ENCODE data around the gene NOTUM. TPM values are rescaled to one million over a fixed set of nuclear protein-coding genes. Genes with fewer than 3 reads are reported as not detected.

The NOTUM gene
- total RNA-seq, 1 experiment from 2014 or later: not detected

DNA sequence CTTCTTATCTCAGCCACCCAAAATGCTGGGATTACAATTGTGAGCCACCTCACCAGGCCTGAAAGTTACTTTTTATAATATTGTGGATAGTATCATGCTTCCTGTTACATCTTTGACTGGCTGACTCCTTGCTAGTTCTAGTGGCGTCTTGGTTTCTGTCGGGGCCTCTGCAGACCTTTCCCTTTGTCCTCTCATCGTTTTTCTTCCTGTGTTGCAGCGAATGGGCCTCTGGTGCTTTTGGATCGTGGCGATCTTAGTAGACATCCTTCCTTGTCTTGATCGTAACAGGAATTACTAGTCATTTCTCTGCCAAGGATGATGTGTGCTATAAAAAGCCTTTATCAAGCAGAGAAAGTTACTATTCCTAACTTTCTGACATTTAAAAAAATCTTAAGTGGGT lies 37.2 kb upstream of the NOTUM start:
- Histone ChIP-seq H4K20me1 (ENCODE audit: low read length) (no peaks in the 10 kb centered on the region), H3K4me1 (ENCODE audit: insufficient read depth, low read length) (peaks cover 7% of the 10 kb centered on the region), H3K9ac (ENCODE audit: low read length) (no peak overlapping the region), H3K9me2 (replicated peaks; ENCODE audit: low read length) (no peaks in the 10 kb centered on the region), H3K27ac (ENCODE audit: low read length) (no peak overlapping the region), H3K9me3 (ENCODE audit: low read length) (no peaks in the 10 kb centered on the region), H2AFZ (ENCODE audit: low read length) (no peak overlapping the region), H3K4me3 (ENCODE audit: low read length) (no peak overlapping the region), H3F3A (ENCODE audit: low read length, unreplicated experiment) (no peaks in the 10 kb centered on the region), H3K27me3 (ENCODE audit: low read length) (no peaks in the 10 kb centered on the region), H3K4me2 (ENCODE audit: low read length) (no peak overlapping the region), H3K36me3 (ENCODE audit: low read depth, low read length) (no peaks in the 10 kb centered on the region), H3K79me2 (ENCODE audit: low read length) (no peaks in the 10 kb centered on the region)
- ChIA-PET POLR2A (ENCODE audit: unreplicated experiment) (no interaction called here), CTCF (no interaction called here)
- no peak for DNase-seq
- ATAC-seq: no peak
- BruUV-seq (replicated peaks): no TSS peak
- no peak for TF ChIP-seq EZH2 (IDR thresholded peaks at IDR 0.05; ENCODE audit: low read length, unreplicated experiment)
- TF ChIP-seq, protein P1, sequence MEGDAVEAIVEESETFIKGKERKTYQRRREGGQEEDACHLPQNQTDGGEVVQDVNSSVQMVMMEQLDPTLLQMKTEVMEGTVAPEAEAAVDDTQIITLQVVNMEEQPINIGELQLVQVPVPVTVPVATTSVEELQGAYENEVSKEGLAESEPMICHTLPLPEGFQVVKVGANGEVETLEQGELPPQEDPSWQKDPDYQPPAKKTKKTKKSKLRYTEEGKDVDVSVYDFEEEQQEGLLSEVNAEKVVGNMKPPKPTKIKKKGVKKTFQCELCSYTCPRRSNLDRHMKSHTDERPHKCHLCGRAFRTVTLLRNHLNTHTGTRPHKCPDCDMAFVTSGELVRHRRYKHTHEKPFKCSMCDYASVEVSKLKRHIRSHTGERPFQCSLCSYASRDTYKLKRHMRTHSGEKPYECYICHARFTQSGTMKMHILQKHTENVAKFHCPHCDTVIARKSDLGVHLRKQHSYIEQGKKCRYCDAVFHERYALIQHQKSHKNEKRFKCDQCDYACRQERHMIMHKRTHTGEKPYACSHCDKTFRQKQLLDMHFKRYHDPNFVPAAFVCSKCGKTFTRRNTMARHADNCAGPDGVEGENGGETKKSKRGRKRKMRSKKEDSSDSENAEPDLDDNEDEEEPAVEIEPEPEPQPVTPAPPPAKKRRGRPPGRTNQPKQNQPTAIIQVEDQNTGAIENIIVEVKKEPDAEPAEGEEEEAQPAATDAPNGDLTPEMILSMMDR (conservative IDR thresholded peaks at IDR 0.05; ENCODE audit: low read depth, low read length): no peak
- TF ChIP-seq EZH2phosphoT487 (IDR thresholded peaks at IDR 0.05; ENCODE audit: borderline replicate concordance, low read length): no peak
- intact Hi-C loops (cut with micrococcal nuclease): no loop called here

DNA sequence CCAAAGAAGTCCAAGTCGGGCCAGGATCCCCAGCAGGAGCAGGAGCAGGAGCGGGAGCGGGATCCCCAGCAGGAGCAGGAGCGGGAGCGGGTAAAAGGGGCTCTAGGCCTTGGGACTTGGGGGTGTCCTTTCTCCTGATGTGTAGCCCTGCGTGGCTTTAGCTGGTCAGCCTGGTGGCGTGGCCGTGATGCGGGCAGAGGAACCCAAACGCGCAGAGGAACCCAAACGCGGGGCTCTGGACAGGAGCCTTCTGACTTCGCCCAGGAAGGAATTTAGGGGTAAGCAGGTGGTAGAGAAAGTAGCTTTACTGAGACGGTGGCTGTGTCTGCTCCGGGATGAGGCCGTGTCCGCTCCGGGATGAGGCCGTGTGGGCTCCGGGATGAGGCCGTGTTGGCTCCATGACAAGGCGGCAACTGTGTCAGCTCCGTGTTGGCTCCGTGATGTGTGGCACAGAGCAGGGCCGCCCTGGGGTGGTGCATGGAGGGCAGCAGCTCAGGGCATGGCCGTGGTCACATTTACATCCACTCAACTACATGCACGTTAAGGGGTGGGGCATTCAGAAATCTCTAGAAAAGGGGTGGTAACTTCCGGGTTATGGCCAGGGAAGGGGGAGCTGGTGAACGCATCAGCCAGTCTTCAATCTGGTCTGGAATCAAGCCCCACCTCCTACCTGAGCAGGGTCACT lies 35.9 kb upstream of the NOTUM start:
- H2AFZ ChIP-seq (ENCODE audit: low read length): no peak overlapping the region
- H3F3A ChIP-seq (ENCODE audit: low read length, unreplicated experiment): no peaks in the 10 kb centered on the region
- H3K4me2 ChIP-seq (ENCODE audit: low read length): no peak overlapping the region
- ChIA-PET POLR2A (ENCODE audit: unreplicated experiment) (no interaction called here), CTCF (no interaction called here)
- no peaks in the 10 kb centered on the region for H3K79me2 ChIP-seq (ENCODE audit: low read length)
- no peaks in the 10 kb centered on the region for H3K36me3 ChIP-seq (ENCODE audit: low read depth, low read length)
- no peak overlapping the region for H3K4me3 ChIP-seq (ENCODE audit: low read length)
- BruUV-seq (replicated peaks): no TSS peak
- DNase-seq: no peak
- no peak overlapping the region for H3K27ac ChIP-seq (ENCODE audit: low read length)
- H3K9ac ChIP-seq (ENCODE audit: low read length): no peak overlapping the region
- ATAC-seq: no peak
- intact Hi-C loops (cut with micrococcal nuclease): no loop called here
- no peaks in the 10 kb centered on the region for H3K9me3 ChIP-seq (ENCODE audit: low read length)
- TF ChIP-seq EZH2phosphoT487 (IDR thresholded peaks at IDR 0.05; ENCODE audit: borderline replicate concordance, low read length): no peak
- TF ChIP-seq EZH2 (IDR thresholded peaks at IDR 0.05; ENCODE audit: low read length, unreplicated experiment): no peak
- TF ChIP-seq, protein P1 (conservative IDR thresholded peaks at IDR 0.05; ENCODE audit: low read depth, low read length): no peak
- no peaks in the 10 kb centered on the region for H3K27me3 ChIP-seq (ENCODE audit: low read length)
- no peaks in the 10 kb centered on the region for H3K9me2 ChIP-seq (replicated peaks; ENCODE audit: low read length)
- no peaks in the 10 kb centered on the region for H4K20me1 ChIP-seq (ENCODE audit: low read length)
- peaks cover 6% of the 10 kb centered on the region for H3K4me1 ChIP-seq (ENCODE audit: insufficient read depth, low read length)

- Histone ChIP-seq H3K79me2 (ENCODE audit: low read length) (no peaks in the 10 kb centered on the region), H2AFZ (ENCODE audit: low read length) (no peak overlapping the region), H3F3A (ENCODE audit: low read length, unreplicated experiment) (no peaks in the 10 kb centered on the region), H3K4me3 (ENCODE audit: low read length) (no peak overlapping the region), H3K4me2 (ENCODE audit: low read length) (no peak overlapping the region), H3K36me3 (ENCODE audit: low read depth, low read length) (no peaks in the 10 kb centered on the region), H3K9ac (ENCODE audit: low read length) (no peak overlapping the region), H3K9me3 (ENCODE audit: low read length) (no peaks in the 10 kb centered on the region), H3K27ac (ENCODE audit: low read length) (no peak overlapping the region), H3K9me2 (replicated peaks; ENCODE audit: low read length) (no peaks in the 10 kb centered on the region), H4K20me1 (ENCODE audit: low read length) (no peaks in the 10 kb centered on the region), H3K27me3 (ENCODE audit: low read length) (no peaks in the 10 kb centered on the region), H3K4me1 (ENCODE audit: insufficient read depth, low read length) (peaks cover 12% of the 10 kb centered on the region)
- intact Hi-C loops (cut with micrococcal nuclease): no loop called here
- TF ChIP-seq EZH2 (IDR thresholded peaks at IDR 0.05; ENCODE audit: low read length, unreplicated experiment): no peak
- TF ChIP-seq EZH2phosphoT487 (IDR thresholded peaks at IDR 0.05; ENCODE audit: borderline replicate concordance, low read length): no peak
- TF ChIP-seq, protein P1 (conservative IDR thresholded peaks at IDR 0.05; ENCODE audit: low read depth, low read length): no peak
- DNase-seq (no peak), ATAC-seq (no peak)
- ChIA-PET POLR2A (ENCODE audit: unreplicated experiment) (no interaction called here), CTCF (no interaction called here)
- no TSS peak for BruUV-seq (replicated peaks)
These were observed 35.3 kb upstream of the NOTUM start for GRCh38 chr17:81996232-81996756.
